Stimulated activated effector memory CD8-positive, alpha-beta T cell treated with anti-CD3 and anti-CD28 coated beads, Interleukin-12 subunit alpha, Interleukin-12 subunit beta, amount 100 ng/mL, for 72 hours (primary cell): ENCODE measurements around the gene CNTNAP2.
A peak's percentile ranks its signal among the peaks of the same experiment; 100 is the strongest.
"Not testable (repeated sequence)": the region's sequence is repeated elsewhere in the genome, so short reads cannot be mapped to it uniquely, and the experiment has no call there.

ENCODE experiments used
- ATAC-seq: fragments of 150-1000 bp; cut with Tn5 transposase; 2 replicates; pipeline ENCODE4 v1.10.0; 2021
- DNase-seq, 2 donors: peaks; one replicate each; pipeline ENCODE4 v3.0.0; 2021 to 2022; ENCODE audit warnings: low spot score in 2 of 2
- H3K27ac Mint-ChIP-seq: one replicate; pipeline ENCODE4 v1.8.0; 2022; ENCODE audit warnings: mild to moderate bottlenecking, mixed read lengths
- H3K36me3 Mint-ChIP-seq: one replicate; pipeline ENCODE4 v1.8.0; 2022; ENCODE audit warnings: mild to moderate bottlenecking, mixed read lengths
- H3K4me1 Mint-ChIP-seq: one replicate; pipeline ENCODE4 v1.8.0; 2022; ENCODE audit warnings: mixed read lengths
- H3K4me3 Mint-ChIP-seq: one replicate; pipeline ENCODE4 v1.8.0; 2022; ENCODE audit warnings: mild to moderate bottlenecking, mixed read lengths
- H3K9me3 Mint-ChIP-seq: one replicate; pipeline ENCODE4 v1.8.0; 2022; ENCODE audit warnings: mixed read lengths

CNTNAP2 gene

GRCh38 chr7:148402159-148402558, 2285.6 kb downstream of the CNTNAP2 start:
- Mint-ChIP-seq H3K27ac (no peak overlapping the region), H3K9me3 (no peaks in the 10 kb centered on the region), H3K4me3 (no peak overlapping the region), H3K4me1 (no peaks in the 10 kb centered on the region), H3K36me3 (no peaks in the 10 kb centered on the region)
- DNase-seq, result no peak
- ATAC-seq, result no peak

- H3K4me3 Mint-ChIP-seq, result no peak overlapping the region
- DNase-seq (no peak), ATAC-seq (no peak)
- no peaks in the 10 kb centered on the region for H3K4me1 Mint-ChIP-seq
- no peak overlapping the region for H3K27ac Mint-ChIP-seq
- no peaks in the 10 kb centered on the region for H3K36me3 Mint-ChIP-seq
- H3K9me3 Mint-ChIP-seq, result no peaks in the 10 kb centered on the region
These were observed 2286.9 kb downstream of the CNTNAP2 start for GRCh38 chr7:148403466-148403993.

- H3K9me3 Mint-ChIP-seq, result no peaks in the 10 kb centered on the region
These were observed 2291.7 kb downstream of the CNTNAP2 start for GRCh38 chr7:148408307-148408706.

GRCh38 chr7:148410905-148411304, 2294.3 kb downstream of the CNTNAP2 start:
- ATAC-seq (no peak), DNase-seq (no peak)
- Mint-ChIP-seq H3K4me3 (no peak overlapping the region), H3K27ac (no peak overlapping the region), H3K36me3 (no peaks in the 10 kb centered on the region), H3K4me1 (no peaks in the 10 kb centered on the region), H3K9me3 (no peaks in the 10 kb centered on the region)

More at GRCh38 chr7:148408307-148408706, 2291.7 kb downstream of the CNTNAP2 start:
- Mint-ChIP-seq H3K4me1 (no peaks in the 10 kb centered on the region), H3K36me3 (no peaks in the 10 kb centered on the region), H3K27ac (no peak overlapping the region), H3K4me3 (no peak overlapping the region)
- no peak for ATAC-seq
- no peak for DNase-seq

- H3K36me3 Mint-ChIP-seq, result no peaks in the 10 kb centered on the region
- H3K27ac Mint-ChIP-seq, result no peak overlapping the region
- DNase-seq (no peak), ATAC-seq (no peak)
- no peaks in the 10 kb centered on the region for H3K9me3 Mint-ChIP-seq
- no peak overlapping the region for H3K4me3 Mint-ChIP-seq
- H3K4me1 Mint-ChIP-seq, result no peaks in the 10 kb centered on the region
These were observed 2296.1 kb downstream of the CNTNAP2 start for GRCh38 chr7:148412691-148413090.

- ATAC-seq (peak; percentile 65), DNase-seq (no peak)
- Mint-ChIP-seq H3K4me1 (no peaks in the 10 kb centered on the region), H3K4me3 (no peak overlapping the region), H3K36me3 (no peaks in the 10 kb centered on the region), H3K27ac (no peak overlapping the region), H3K9me3 (no peaks in the 10 kb centered on the region)
These were observed 2303.5 kb downstream of the CNTNAP2 start for GRCh38 chr7:148419856-148420832.

- no peak overlapping the region for H3K27ac Mint-ChIP-seq
- no peaks in the 10 kb centered on the region for H3K9me3 Mint-ChIP-seq
- H3K4me3 Mint-ChIP-seq, result no peak overlapping the region
- DNase-seq (no peak), ATAC-seq (no peak)
- H3K4me1 Mint-ChIP-seq, result no peaks in the 10 kb centered on the region
- H3K36me3 Mint-ChIP-seq, result no peaks in the 10 kb centered on the region
These were observed 2305.4 kb downstream of the CNTNAP2 start for GRCh38 chr7:148422030-148422429.

- H3K27ac Mint-ChIP-seq, H3K4me3 Mint-ChIP-seq, ATAC-seq, H3K36me3 Mint-ChIP-seq, H3K9me3 Mint-ChIP-seq, H3K4me1 Mint-ChIP-seq, DNase-seq: not testable (repeated sequence)
These were observed 2309.8 kb downstream of the CNTNAP2 start for GRCh38 chr7:148426393-148426792.

GRCh38 chr7:148430690-148431089, 2314.1 kb downstream of the CNTNAP2 start:
- not testable (repeated sequence) for H3K27ac Mint-ChIP-seq, ATAC-seq, H3K4me1 Mint-ChIP-seq, H3K9me3 Mint-ChIP-seq, H3K4me3 Mint-ChIP-seq, DNase-seq, H3K36me3 Mint-ChIP-seq

- DNase-seq (no peak), ATAC-seq (no peak)
- Mint-ChIP-seq H3K4me1 (no peaks in the 10 kb centered on the region), H3K27ac (no peak overlapping the region), H3K36me3 (no peaks in the 10 kb centered on the region), H3K9me3 (no peaks in the 10 kb centered on the region), H3K4me3 (no peak overlapping the region)
These were observed 2317.1 kb downstream of the CNTNAP2 start for GRCh38 chr7:148433521-148434180.

GRCh38 chr7:148434181-148434757, 2317.7 kb downstream of the CNTNAP2 start:
- ATAC-seq (no peak), DNase-seq (no peak)
- Mint-ChIP-seq H3K4me3 (no peak overlapping the region), H3K4me1 (no peaks in the 10 kb centered on the region), H3K27ac (no peak overlapping the region), H3K36me3 (no peaks in the 10 kb centered on the region), H3K9me3 (no peaks in the 10 kb centered on the region)

- Mint-ChIP-seq H3K4me3 (no peak overlapping the region), H3K27ac (no peak overlapping the region), H3K36me3 (no peaks in the 10 kb centered on the region), H3K9me3 (no peaks in the 10 kb centered on the region), H3K4me1 (no peaks in the 10 kb centered on the region)
- DNase-seq, result no peak
- no peak for ATAC-seq
These were observed 2318.3 kb downstream of the CNTNAP2 start for GRCh38 chr7:148434887-148435286.

GRCh38 chr7:148435715-148436114, 2319.1 kb downstream of the CNTNAP2 start:
- no peak for ATAC-seq
- H3K27ac Mint-ChIP-seq, result peak overlapping the region; percentile 29
- H3K9me3 Mint-ChIP-seq, result no peaks in the 10 kb centered on the region
- H3K4me1 Mint-ChIP-seq, result no peaks in the 10 kb centered on the region
- no peak for DNase-seq
- H3K4me3 Mint-ChIP-seq, result no peak overlapping the region
- no peaks in the 10 kb centered on the region for H3K36me3 Mint-ChIP-seq

- Mint-ChIP-seq H3K27ac (no peak overlapping the region), H3K36me3 (no peaks in the 10 kb centered on the region), H3K9me3 (no peaks in the 10 kb centered on the region), H3K4me3 (no peak overlapping the region), H3K4me1 (no peaks in the 10 kb centered on the region)
- peak; percentile 43 for ATAC-seq
- DNase-seq, result no peak
These were observed 2319.5 kb downstream of the CNTNAP2 start for GRCh38 chr7:148436135-148436534.

- ATAC-seq (peak; percentile 11), DNase-seq (no peak)
- Mint-ChIP-seq H3K36me3 (no peaks in the 10 kb centered on the region), H3K9me3 (no peaks in the 10 kb centered on the region), H3K4me1 (no peaks in the 10 kb centered on the region), H3K27ac (no peak overlapping the region), H3K4me3 (no peak overlapping the region)
These were observed 2320.0 kb downstream of the CNTNAP2 start for GRCh38 chr7:148436571-148436970.
